ENCODE results near the gene SYNPO2.

SYNPO2 gene

GRCh38 chr4:119103263-119103662 is 214.6 kb downstream of the SYNPO2 start:
- no peak overlapping the region for H2AK5ac ChIP-seq (ENCODE audit: low read length, severe bottlenecking)
- peak overlapping the region; percentile 78 for H3K9ac ChIP-seq (ENCODE audit: low read length)
- H3K36me3 ChIP-seq (ENCODE audit: control insufficient read depth in 1 of 2, insufficient read depth in 2 of 2, low read depth in 1 of 2, low read length in 2 of 2): no peaks in the 10 kb centered on the region
- H3K9me3 ChIP-seq (ENCODE audit: control insufficient read depth, low read length): no peaks in the 10 kb centered on the region
- no peak overlapping the region for H3K18ac ChIP-seq (ENCODE audit: low read depth in 1 of 2, low read length in 2 of 2)
- no peaks in the 10 kb centered on the region for H3K79me1 ChIP-seq (replicated peaks; ENCODE audit: low read length, poor library complexity, severe bottlenecking)
- peak overlapping the region; percentile 58 for H2BK5ac ChIP-seq (ENCODE audit: low read depth, low read length, poor library complexity, severe bottlenecking)
- no peak overlapping the region for H4K91ac ChIP-seq (ENCODE audit: low read length)
- no peak overlapping the region for H2BK15ac ChIP-seq (ENCODE audit: low read depth, poor library complexity, severe bottlenecking)
- no peak overlapping the region for H3K4ac ChIP-seq (ENCODE audit: low read depth in 1 of 2, low read length in 2 of 2)
- H3K4me3 ChIP-seq (ENCODE audit: insufficient read depth in 1 of 2, low read depth in 1 of 2, low read length in 2 of 2): no peak overlapping the region
- no peaks in the 10 kb centered on the region for H3K27me3 ChIP-seq (ENCODE audit: control insufficient read depth in 1 of 2, insufficient read depth in 1 of 2, low read length in 2 of 2)
- H2BK120ac ChIP-seq (ENCODE audit: low read depth, low read length): no peak overlapping the region
- no peak overlapping the region for H2BK12ac ChIP-seq (ENCODE audit: low read length in 2 of 2)
- no peak overlapping the region for H2AFZ ChIP-seq (ENCODE audit: low read depth, low read length)
- H3K4me2 ChIP-seq (ENCODE audit: low read length, poor library complexity, severe bottlenecking): no peak overlapping the region
- peak; percentile 99 for DNase-seq
- peak overlapping the region; percentile 85 for H3K27ac ChIP-seq (ENCODE audit: low read length, poor library complexity, severe bottlenecking)
- H3K23ac ChIP-seq (ENCODE audit: low read length in 2 of 2): no peak overlapping the region
- H3K14ac ChIP-seq (ENCODE audit: low read length in 2 of 2): no peak overlapping the region
- no peak overlapping the region for H4K8ac ChIP-seq (ENCODE audit: low read length)
- WGBS: 0% methylated on average over 2 of the region's 2 CpGs
- H3K4me1 ChIP-seq (ENCODE audit: control insufficient read depth, insufficient read depth, low read depth, low read length): no peaks in the 10 kb centered on the region

- Histone ChIP-seq H3K27ac (ENCODE audit: low read length, poor library complexity, severe bottlenecking) (no peak overlapping the region), H2AK5ac (ENCODE audit: low read length, severe bottlenecking) (peak overlapping the region; percentile 12), H2BK15ac (ENCODE audit: low read depth, poor library complexity, severe bottlenecking) (no peak overlapping the region), H2BK5ac (ENCODE audit: low read depth, low read length, poor library complexity, severe bottlenecking) (no peak overlapping the region), H3K14ac (ENCODE audit: low read length in 2 of 2) (no peak overlapping the region), H2BK120ac (ENCODE audit: low read depth, low read length) (peak overlapping the region; percentile 21), H3K27me3 (ENCODE audit: control insufficient read depth in 1 of 2, insufficient read depth in 1 of 2, low read length in 2 of 2) (no peaks in the 10 kb centered on the region), H3K18ac (ENCODE audit: low read depth in 1 of 2, low read length in 2 of 2) (peak overlapping the region in 1 of 2 experiments; percentile 34), H3K4me2 (ENCODE audit: low read length, poor library complexity, severe bottlenecking) (no peak overlapping the region), H3K4me1 (ENCODE audit: control insufficient read depth, insufficient read depth, low read depth, low read length) (no peaks in the 10 kb centered on the region), H3K23ac (ENCODE audit: low read length in 2 of 2) (no peak overlapping the region), H2BK12ac (ENCODE audit: low read length in 2 of 2) (peak overlapping the region in 1 of 2 experiments; percentile 52), H3K4ac (ENCODE audit: low read depth in 1 of 2, low read length in 2 of 2) (no peak overlapping the region), H2AFZ (ENCODE audit: low read depth, low read length) (peak overlapping the region; percentile 63), H3K9me3 (ENCODE audit: control insufficient read depth, low read length) (no peaks in the 10 kb centered on the region), H3K79me1 (replicated peaks; ENCODE audit: low read length, poor library complexity, severe bottlenecking) (no peaks in the 10 kb centered on the region), H3K4me3 (ENCODE audit: insufficient read depth in 1 of 2, low read depth in 1 of 2, low read length in 2 of 2) (no peak overlapping the region), H3K36me3 (ENCODE audit: control insufficient read depth in 1 of 2, insufficient read depth in 2 of 2, low read depth in 1 of 2, low read length in 2 of 2) (no peaks in the 10 kb centered on the region), H4K8ac (ENCODE audit: low read length) (no peak overlapping the region), H3K9ac (ENCODE audit: low read length) (peak overlapping the region; percentile 78), H4K91ac (ENCODE audit: low read length) (no peak overlapping the region)
- DNase-seq: no peak
- WGBS: 94% methylated on average over 3 of the region's 4 CpGs
These were observed 216.1 kb downstream of the SYNPO2 start for GRCh38 chr4:119104644-119105273.

GRCh38 chr4:119105605-119106004 is 217.0 kb downstream of the SYNPO2 start:
- H3K27me3 ChIP-seq (ENCODE audit: control insufficient read depth in 1 of 2, insufficient read depth in 1 of 2, low read length in 2 of 2): no peaks in the 10 kb centered on the region

GRCh38 chr4:119106036-119107000 is 217.7 kb downstream of the SYNPO2 start:
- H3K4me3 ChIP-seq (ENCODE audit: insufficient read depth in 1 of 2, low read depth in 1 of 2, low read length in 2 of 2): no peak overlapping the region
- WGBS: 91% methylated on average over 3 of the region's 4 CpGs
- H3K4ac ChIP-seq (ENCODE audit: low read depth in 1 of 2, low read length in 2 of 2): peak overlapping the region; percentile 24 to 67
- peak overlapping the region; percentile 19 for H2AK5ac ChIP-seq (ENCODE audit: low read length, severe bottlenecking)
- H3K4me1 ChIP-seq (ENCODE audit: control insufficient read depth, insufficient read depth, low read depth, low read length): no peaks in the 10 kb centered on the region
- H4K91ac ChIP-seq (ENCODE audit: low read length): peak overlapping the region; percentile 54
- no peaks in the 10 kb centered on the region for H3K79me1 ChIP-seq (replicated peaks; ENCODE audit: low read length, poor library complexity, severe bottlenecking)
- no peaks in the 10 kb centered on the region for H3K9me3 ChIP-seq (ENCODE audit: control insufficient read depth, low read length)
- no peaks in the 10 kb centered on the region for H3K27me3 ChIP-seq (ENCODE audit: control insufficient read depth in 1 of 2, insufficient read depth in 1 of 2, low read length in 2 of 2)
- H3K9ac ChIP-seq (ENCODE audit: low read length): peak overlapping the region; percentile 10
- peak overlapping the region; percentile 26 for H2BK15ac ChIP-seq (ENCODE audit: low read depth, poor library complexity, severe bottlenecking)
- peak overlapping the region; percentile 30 for H4K8ac ChIP-seq (ENCODE audit: low read length)
- peak; percentile 28 for DNase-seq
- H3K14ac ChIP-seq (ENCODE audit: low read length in 2 of 2): no peak overlapping the region
- H2BK12ac ChIP-seq (ENCODE audit: low read length in 2 of 2): peak overlapping the region; percentile 15 to 45
- H2BK5ac ChIP-seq (ENCODE audit: low read depth, low read length, poor library complexity, severe bottlenecking): no peak overlapping the region
- no peak overlapping the region for H3K27ac ChIP-seq (ENCODE audit: low read length, poor library complexity, severe bottlenecking)
- H2BK120ac ChIP-seq (ENCODE audit: low read depth, low read length): peak overlapping the region; percentile 4
- peak overlapping the region; percentile 48 to 72 for H3K18ac ChIP-seq (ENCODE audit: low read depth in 1 of 2, low read length in 2 of 2)
- H3K36me3 ChIP-seq (ENCODE audit: control insufficient read depth in 1 of 2, insufficient read depth in 2 of 2, low read depth in 1 of 2, low read length in 2 of 2): no peaks in the 10 kb centered on the region
- H3K4me2 ChIP-seq (ENCODE audit: low read length, poor library complexity, severe bottlenecking): no peak overlapping the region
- no peak overlapping the region for H2AFZ ChIP-seq (ENCODE audit: low read depth, low read length)
- H3K23ac ChIP-seq (ENCODE audit: low read length in 2 of 2): no peak overlapping the region

More at GRCh38 chr4:119105605-119106004, 217.0 kb downstream of the SYNPO2 start:
- Histone ChIP-seq H3K18ac (ENCODE audit: low read depth in 1 of 2, low read length in 2 of 2) (no peak overlapping the region), H2AFZ (ENCODE audit: low read depth, low read length) (no peak overlapping the region), H3K23ac (ENCODE audit: low read length in 2 of 2) (no peak overlapping the region), H2BK5ac (ENCODE audit: low read depth, low read length, poor library complexity, severe bottlenecking) (no peak overlapping the region), H2BK120ac (ENCODE audit: low read depth, low read length) (no peak overlapping the region), H2AK5ac (ENCODE audit: low read length, severe bottlenecking) (no peak overlapping the region), H3K4me2 (ENCODE audit: low read length, poor library complexity, severe bottlenecking) (no peak overlapping the region), H3K36me3 (ENCODE audit: control insufficient read depth in 1 of 2, insufficient read depth in 2 of 2, low read depth in 1 of 2, low read length in 2 of 2) (no peaks in the 10 kb centered on the region), H3K4me3 (ENCODE audit: insufficient read depth in 1 of 2, low read depth in 1 of 2, low read length in 2 of 2) (no peak overlapping the region), H3K79me1 (replicated peaks; ENCODE audit: low read length, poor library complexity, severe bottlenecking) (no peaks in the 10 kb centered on the region), H3K14ac (ENCODE audit: low read length in 2 of 2) (no peak overlapping the region), H3K27ac (ENCODE audit: low read length, poor library complexity, severe bottlenecking) (no peak overlapping the region), H4K91ac (ENCODE audit: low read length) (no peak overlapping the region), H2BK12ac (ENCODE audit: low read length in 2 of 2) (no peak overlapping the region), H3K9ac (ENCODE audit: low read length) (peak overlapping the region; percentile 10), H3K4ac (ENCODE audit: low read depth in 1 of 2, low read length in 2 of 2) (no peak overlapping the region), H3K4me1 (ENCODE audit: control insufficient read depth, insufficient read depth, low read depth, low read length) (no peaks in the 10 kb centered on the region), H4K8ac (ENCODE audit: low read length) (no peak overlapping the region), H2BK15ac (ENCODE audit: low read depth, poor library complexity, severe bottlenecking) (no peak overlapping the region), H3K9me3 (ENCODE audit: control insufficient read depth, low read length) (no peaks in the 10 kb centered on the region)
- DNase-seq: no peak
- WGBS: no CpG with 5 or more reads among the region's 1 CpG

Measured in mesenchymal stem cell (in vitro differentiated cells and primary cell).